ENCODE measurements around the gene EVI2A.
"Not testable (repeated sequence)": the region's sequence is repeated elsewhere in the genome, so short reads cannot be mapped to it uniquely, and the experiment has no call there.

EVI2A gene

DNA sequence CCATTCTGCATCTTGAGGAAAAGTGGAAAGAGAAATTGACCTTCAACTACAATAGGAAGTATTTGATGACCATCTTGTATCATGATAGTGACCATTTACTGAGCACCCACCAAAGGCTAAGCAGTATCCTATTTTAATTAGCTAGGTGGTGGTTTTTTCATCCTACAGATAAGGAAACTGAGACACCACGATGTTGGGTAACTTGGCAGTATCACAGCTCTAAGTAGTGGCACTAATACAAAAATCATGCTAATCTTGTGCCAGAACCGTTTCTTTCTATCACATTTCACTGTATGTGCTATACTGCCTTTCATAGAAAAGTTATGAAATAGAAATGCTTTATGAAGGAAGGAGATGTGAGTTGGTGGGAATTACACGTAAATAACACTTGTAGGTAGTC is 9.9 kb downstream of the EVI2A start:
- no peak for DNase-seq

GRCh38 chr17:31310886-31311285 is 10.5 kb downstream of the EVI2A start:
- no peak for DNase-seq

DNA sequence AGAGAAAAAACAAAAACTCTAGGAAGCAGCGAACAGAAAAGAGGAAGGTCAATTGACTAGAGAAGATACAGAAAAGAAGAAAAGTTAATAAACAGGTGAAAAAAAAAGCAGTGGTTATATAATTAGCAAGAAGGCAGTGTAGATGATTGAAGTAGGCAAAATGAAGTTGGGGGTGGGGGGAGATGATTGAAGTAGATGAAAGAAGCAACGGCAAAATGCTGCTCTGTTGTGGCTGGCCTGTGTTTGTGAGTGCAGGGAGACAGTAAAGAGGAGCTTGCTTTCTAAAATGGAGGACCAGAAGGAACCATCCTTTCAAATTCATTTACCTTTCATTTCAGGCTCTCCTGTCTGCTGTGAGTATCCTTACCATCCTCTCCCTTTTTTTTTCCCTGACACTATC is 11.2 kb downstream of the EVI2A start:
- peak; percentile 83 for DNase-seq

DNA sequence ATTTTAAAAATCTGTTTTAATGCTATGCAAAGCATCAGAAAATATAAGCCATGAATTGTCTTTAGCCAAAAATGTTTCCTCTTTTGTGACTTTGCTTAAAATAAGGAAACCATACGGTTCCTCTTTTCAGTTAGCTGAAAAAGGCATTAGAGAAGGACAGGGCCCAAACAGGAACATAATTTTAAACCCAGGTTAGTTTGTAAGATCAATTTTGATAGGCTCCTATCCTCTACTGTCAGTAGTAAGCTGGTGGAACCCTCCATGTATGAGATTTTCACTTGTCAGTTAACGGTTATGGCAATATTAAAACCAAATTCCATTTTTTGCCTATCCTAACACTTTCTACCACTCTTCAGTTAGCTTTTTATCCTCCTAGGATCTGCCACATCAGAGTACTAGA is 11.9 kb downstream of the EVI2A start:
- peak; percentile 57 for DNase-seq

DNA sequence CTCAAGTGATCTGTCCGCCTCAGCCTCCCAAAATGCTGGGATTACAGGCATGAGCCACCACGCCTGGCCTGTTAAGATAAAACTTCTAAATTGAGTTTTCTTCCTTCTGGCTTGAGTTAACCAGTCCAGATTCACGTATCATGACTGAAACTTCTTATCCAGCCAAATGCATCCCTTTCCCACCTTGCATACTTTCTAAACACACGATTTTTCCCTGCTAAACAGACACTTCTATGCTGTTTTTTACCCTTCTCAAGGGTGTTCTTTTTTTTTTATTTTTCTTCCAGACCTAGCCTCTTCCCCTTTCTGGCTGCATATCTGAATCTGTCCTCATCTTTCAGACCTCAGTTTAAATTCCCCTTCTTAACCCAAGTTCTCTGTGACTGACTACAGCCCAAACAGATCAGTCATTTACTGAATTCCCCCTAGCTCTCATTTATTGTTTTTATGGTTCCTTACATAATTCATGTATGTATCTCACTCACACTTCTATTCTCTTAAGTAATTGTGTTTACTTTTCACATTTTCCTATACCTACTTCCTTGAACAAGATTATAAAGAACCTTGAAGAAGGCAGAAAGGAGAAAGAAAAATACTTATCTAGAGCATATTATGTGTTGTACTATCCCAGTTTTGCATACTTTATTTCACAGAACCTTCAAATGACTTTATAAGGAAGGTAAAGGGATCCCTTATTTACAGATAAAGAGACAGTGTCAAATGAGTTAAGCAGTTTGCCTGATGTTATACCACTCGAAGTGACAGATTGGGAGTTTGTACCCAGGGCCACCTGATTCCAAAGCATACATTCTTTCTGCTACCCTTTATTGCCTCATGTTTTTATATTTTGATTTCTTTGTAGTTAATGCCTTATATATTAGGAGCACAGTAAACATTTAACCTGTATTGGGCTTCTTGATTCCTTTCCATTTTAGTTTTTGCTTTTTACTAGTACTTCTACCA is 12.8 kb downstream of the EVI2A start:
- DNase-seq: no peak

- no peak for DNase-seq
Measured at GRCh38 chr17:31307640-31308039, 13.8 kb downstream of the EVI2A start.

DNA sequence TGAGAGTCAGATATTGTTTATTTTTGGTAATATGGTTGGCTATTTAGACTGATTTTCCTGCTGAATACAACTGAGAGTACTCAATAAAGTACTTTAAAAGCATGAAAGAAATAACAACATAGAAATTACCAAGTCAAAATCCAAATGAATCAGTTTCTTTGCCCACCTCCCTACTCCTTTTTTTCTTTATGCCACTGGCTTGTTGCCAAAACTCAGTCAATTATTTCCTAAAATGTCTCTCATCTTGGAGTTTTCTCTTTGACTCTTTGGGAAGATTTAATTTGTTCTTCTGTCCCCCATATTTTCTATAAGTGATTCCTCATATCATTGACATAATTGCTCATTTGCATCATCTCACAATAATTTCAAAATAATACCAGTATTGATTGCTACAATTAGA is 21.8 kb downstream of the EVI2A start:
- no peak for DNase-seq

GRCh38 chr17:31297090-31297489 is 24.3 kb downstream of the EVI2A start, which contains the start of gene OMG:
Gene OMG (minus strand): TSS chr17:31297239. CDS start chr17:31296331, 908 bp downstream.
- DNase-seq: no peak

DNA sequence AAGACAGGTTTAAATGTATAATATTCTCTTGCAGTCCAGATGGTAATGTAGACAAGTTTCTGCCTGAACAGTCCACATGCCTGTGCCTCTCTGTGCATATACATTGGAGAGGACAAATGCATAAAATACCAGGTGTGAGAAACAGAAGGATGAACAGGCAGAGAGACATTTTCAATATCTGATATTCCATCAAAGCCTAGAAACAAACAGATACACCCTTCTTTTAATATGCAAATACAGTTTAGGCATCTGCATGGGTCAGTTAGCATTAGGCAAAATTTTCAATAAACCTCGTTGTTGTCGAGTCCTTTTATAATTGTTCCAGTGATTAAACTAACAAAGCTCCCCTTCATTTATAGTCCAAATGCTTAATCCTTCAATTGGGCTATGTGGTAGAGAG is 25.3 kb downstream of the EVI2A start:
- no peak for DNase-seq

DNA sequence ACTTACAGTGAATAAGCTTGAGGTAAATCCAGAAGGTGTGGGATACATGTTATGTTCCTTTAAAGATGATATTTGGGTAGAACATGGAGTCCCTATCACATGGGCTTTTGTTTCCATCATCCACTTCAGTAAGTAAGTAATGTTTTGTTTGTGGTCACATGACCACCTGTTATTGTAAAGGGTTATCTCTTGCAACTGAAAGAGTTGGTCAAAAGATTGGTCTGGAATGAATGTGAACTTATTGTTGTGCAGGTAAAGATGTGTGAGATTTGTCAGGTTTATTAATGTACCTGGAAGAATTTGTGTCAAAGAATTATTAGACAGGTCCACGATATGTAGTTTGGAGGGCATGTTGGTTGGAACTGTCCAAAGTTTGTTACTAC is 25.9 kb downstream of the EVI2A start:
- no peak for DNase-seq

- no peak for DNase-seq
Measured at GRCh38 chr17:31294820-31295488, 26.5 kb downstream of the EVI2A start.

DNA sequence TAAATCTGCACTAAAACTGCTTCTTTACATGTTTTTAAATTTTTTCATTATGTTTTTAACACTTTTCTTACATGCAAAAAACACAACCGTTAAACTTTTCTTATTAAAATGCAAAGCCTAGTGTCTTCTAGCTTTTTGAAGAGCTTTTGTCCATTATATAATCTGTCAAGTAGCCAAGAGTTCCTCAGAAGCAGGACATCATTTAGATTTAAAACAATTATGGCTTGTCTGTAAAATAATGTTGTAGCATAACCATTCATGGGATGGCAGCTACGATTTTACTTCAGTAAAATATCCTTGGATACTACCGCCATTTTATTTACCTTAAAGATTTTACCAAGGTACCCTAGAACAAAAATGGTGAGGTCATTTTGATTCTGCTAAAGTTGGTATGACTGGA is 27.2 kb downstream of the EVI2A start:
- DNase-seq: no peak

GRCh38 chr17:31293581-31293980 is 27.8 kb downstream of the EVI2A start:
- no peak for DNase-seq

- DNase-seq: no peak
Measured at GRCh38 chr17:31291820-31292219, 29.6 kb downstream of the EVI2A start.

GRCh38 chr17:31289790-31290189 is 31.6 kb downstream of the EVI2A start:
- DNase-seq: no peak

GRCh38 chr17:31287932-31288331 is 33.5 kb downstream of the EVI2A start:
- DNase-seq: not testable (repeated sequence)

DNA sequence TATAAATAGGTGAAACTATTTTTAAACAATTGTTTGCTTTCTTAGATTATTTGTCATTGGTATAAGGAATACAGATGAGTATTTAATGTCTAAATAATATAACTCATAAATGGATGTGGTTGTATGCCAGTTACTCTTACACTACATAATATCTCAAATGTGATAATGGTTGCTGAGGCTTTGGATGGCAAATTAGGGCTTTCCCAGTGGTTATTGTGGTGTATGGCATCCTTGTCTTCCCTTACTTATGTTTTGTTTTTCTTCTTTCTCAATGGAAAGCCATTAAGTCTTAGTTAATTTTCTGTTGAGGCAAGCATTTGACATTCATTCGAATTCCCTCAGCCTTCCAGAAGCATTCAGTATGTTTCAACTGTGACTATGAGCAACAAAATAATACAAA is 34.8 kb downstream of the EVI2A start:
- no peak for DNase-seq

- no peak for DNase-seq
Measured at GRCh38 chr17:31283841-31284240, 37.6 kb downstream of the EVI2A start.

GRCh38 chr17:31281061-31281460 is 40.4 kb downstream of the EVI2A start:
- no peak for DNase-seq

- no peak for DNase-seq
Measured at GRCh38 chr17:31279401-31279800, 42.0 kb downstream of the EVI2A start.

DNA sequence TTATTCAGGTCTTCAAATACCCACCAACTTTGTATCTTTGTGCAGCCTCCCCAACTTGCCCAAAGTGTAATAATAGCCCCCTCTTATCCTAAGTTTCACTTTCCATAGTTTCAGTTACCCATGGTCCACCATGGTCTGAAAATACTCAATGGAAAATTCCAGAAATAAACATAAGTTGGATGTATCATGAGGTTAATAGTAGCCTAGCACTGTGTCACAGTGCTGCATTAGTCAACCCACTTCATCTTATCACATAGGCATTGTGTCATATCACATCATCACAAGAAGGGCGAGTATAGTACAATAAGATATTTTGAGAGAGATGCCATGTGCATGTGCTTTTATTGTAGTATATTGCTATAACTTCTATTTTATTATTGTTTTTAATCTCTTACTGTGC is 46.3 kb downstream of the EVI2A start:
- DNase-seq: no peak

DNA sequence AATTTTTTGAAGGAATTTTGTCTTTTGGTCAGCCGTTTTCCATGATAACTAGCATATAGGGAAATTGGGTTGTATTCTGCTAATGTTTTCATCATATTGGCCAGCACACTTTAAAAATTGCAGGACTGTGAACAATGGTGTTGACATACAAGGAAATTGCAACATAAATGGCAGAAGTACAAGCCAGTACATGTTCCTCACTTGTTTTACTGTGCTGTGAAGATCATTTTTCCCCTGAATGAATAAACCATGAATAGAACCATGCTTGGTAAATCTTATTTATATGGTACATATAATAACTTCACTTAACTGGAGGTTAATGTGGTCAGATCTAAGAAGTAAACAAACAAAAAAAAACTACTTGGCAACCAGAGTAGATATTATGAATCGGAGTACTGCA is 47.2 kb downstream of the EVI2A start:
- no peak for DNase-seq

DNA sequence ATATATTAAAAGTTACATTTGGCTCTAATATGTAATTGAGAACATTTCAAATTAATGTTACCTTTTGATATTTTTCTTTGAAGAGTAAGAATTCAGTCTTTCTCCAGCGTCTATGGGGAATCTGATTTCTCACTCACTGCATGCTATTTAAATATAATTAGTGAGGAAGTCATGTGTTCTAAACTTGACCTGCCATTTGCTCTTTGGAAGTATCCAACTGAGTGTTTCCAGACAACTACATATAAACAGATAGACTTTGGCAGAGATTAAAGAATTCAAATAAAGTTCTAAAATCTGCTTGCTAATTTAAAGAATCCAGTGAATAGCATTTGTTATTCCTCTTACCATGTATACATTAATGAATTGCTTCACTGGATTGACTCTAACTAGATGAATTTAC is 47.9 kb downstream of the EVI2A start:
- DNase-seq: no peak

- no peak for DNase-seq
Measured at GRCh38 chr17:31272803-31273202, 48.6 kb downstream of the EVI2A start.
